Measurements from ENCODE around the gene MORN1.

MORN1 gene

GRCh38 chr1:2406451-2407041 lies 15.2 kb upstream of the MORN1 start:
- Histone ChIP-seq H3K9ac (ENCODE audit: low read length) (no peak overlapping the region), H2BK15ac (ENCODE audit: low read depth, poor library complexity, severe bottlenecking) (no peak overlapping the region), H3K36me3 (ENCODE audit: control insufficient read depth in 1 of 2, insufficient read depth in 2 of 2, low read depth in 1 of 2, low read length in 2 of 2) (peaks cover 85 to 86% of the 10 kb centered on the region in 2 experiments), H3K14ac (ENCODE audit: low read length in 2 of 2) (no peak overlapping the region), H3K27ac (ENCODE audit: low read length, poor library complexity, severe bottlenecking) (no peak overlapping the region), H4K91ac (ENCODE audit: low read length) (no peak overlapping the region), H2AK5ac (ENCODE audit: low read length, severe bottlenecking) (peak overlapping the region; percentile 42), H3K4ac (ENCODE audit: low read depth in 1 of 2, low read length in 2 of 2) (no peak overlapping the region), H2AFZ (ENCODE audit: low read depth, low read length) (no peak overlapping the region), H3K23ac (ENCODE audit: low read length in 2 of 2) (no peak overlapping the region), H2BK120ac (ENCODE audit: low read depth, low read length) (no peak overlapping the region), H2BK12ac (ENCODE audit: low read length in 2 of 2) (peak overlapping the region in 1 of 2 experiments; percentile 22), H3K79me1 (replicated peaks; ENCODE audit: low read length, poor library complexity, severe bottlenecking) (peaks cover 34% of the 10 kb centered on the region), H4K8ac (ENCODE audit: low read length) (peak overlapping the region; percentile 69), H3K4me3 (ENCODE audit: insufficient read depth in 1 of 2, low read depth in 1 of 2, low read length in 2 of 2) (no peak overlapping the region), H3K27me3 (ENCODE audit: control insufficient read depth in 1 of 2, insufficient read depth in 1 of 2, low read length in 2 of 2) (no peaks in the 10 kb centered on the region), H3K9me3 (ENCODE audit: control insufficient read depth, low read length) (no peaks in the 10 kb centered on the region), H3K18ac (ENCODE audit: low read depth in 1 of 2, low read length in 2 of 2) (peak overlapping the region in 1 of 2 experiments; percentile 11), H2BK5ac (ENCODE audit: low read depth, low read length, poor library complexity, severe bottlenecking) (no peak overlapping the region), H3K4me1 (ENCODE audit: control insufficient read depth, insufficient read depth, low read depth, low read length) (peaks cover 30% of the 10 kb centered on the region), H3K4me2 (ENCODE audit: low read length, poor library complexity, severe bottlenecking) (no peak overlapping the region)
- DNase-seq, result no peak
- WGBS, result 93% methylated on average over 26 of the region's 26 CpGs

GRCh38 chr1:2405588-2406295 lies 14.4 kb upstream of the MORN1 start:
- no peak overlapping the region for H3K9ac ChIP-seq (ENCODE audit: low read length)
- H3K27ac ChIP-seq (ENCODE audit: low read length, poor library complexity, severe bottlenecking), result peak overlapping the region; percentile 48
- no peak overlapping the region for H3K4me3 ChIP-seq (ENCODE audit: insufficient read depth in 1 of 2, low read depth in 1 of 2, low read length in 2 of 2)
- peaks cover 26% of the 10 kb centered on the region for H3K4me1 ChIP-seq (ENCODE audit: control insufficient read depth, insufficient read depth, low read depth, low read length)
- H2BK12ac ChIP-seq (ENCODE audit: low read length in 2 of 2), result no peak overlapping the region
- H3K27me3 ChIP-seq (ENCODE audit: control insufficient read depth in 1 of 2, insufficient read depth in 1 of 2, low read length in 2 of 2), result no peaks in the 10 kb centered on the region
- peak overlapping the region; percentile 42 for H2AK5ac ChIP-seq (ENCODE audit: low read length, severe bottlenecking)
- H2BK5ac ChIP-seq (ENCODE audit: low read depth, low read length, poor library complexity, severe bottlenecking), result no peak overlapping the region
- no peak overlapping the region for H2BK120ac ChIP-seq (ENCODE audit: low read depth, low read length)
- H4K8ac ChIP-seq (ENCODE audit: low read length), result peak overlapping the region; percentile 46
- H3K18ac ChIP-seq (ENCODE audit: low read depth in 1 of 2, low read length in 2 of 2), result no peak overlapping the region
- no peak overlapping the region for H3K23ac ChIP-seq (ENCODE audit: low read length in 2 of 2)
- peak; percentile 35 for DNase-seq
- H3K14ac ChIP-seq (ENCODE audit: low read length in 2 of 2), result no peak overlapping the region
- no peak overlapping the region for H2BK15ac ChIP-seq (ENCODE audit: low read depth, poor library complexity, severe bottlenecking)
- no peak overlapping the region for H2AFZ ChIP-seq (ENCODE audit: low read depth, low read length)
- no peak overlapping the region for H3K4ac ChIP-seq (ENCODE audit: low read depth in 1 of 2, low read length in 2 of 2)
- peaks cover 91 to 93% of the 10 kb centered on the region in 2 experiments for H3K36me3 ChIP-seq (ENCODE audit: control insufficient read depth in 1 of 2, insufficient read depth in 2 of 2, low read depth in 1 of 2, low read length in 2 of 2)
- H4K91ac ChIP-seq (ENCODE audit: low read length), result no peak overlapping the region
- no peaks in the 10 kb centered on the region for H3K9me3 ChIP-seq (ENCODE audit: control insufficient read depth, low read length)
- H3K79me1 ChIP-seq (replicated peaks; ENCODE audit: low read length, poor library complexity, severe bottlenecking), result peaks cover 35% of the 10 kb centered on the region
- WGBS, result 73% methylated on average over 23 of the region's 28 CpGs
- no peak overlapping the region for H3K4me2 ChIP-seq (ENCODE audit: low read length, poor library complexity, severe bottlenecking)

- no peak overlapping the region for H2BK15ac ChIP-seq (ENCODE audit: low read depth, poor library complexity, severe bottlenecking)
- no peak overlapping the region for H3K4me2 ChIP-seq (ENCODE audit: low read length, poor library complexity, severe bottlenecking)
- H3K79me1 ChIP-seq (replicated peaks; ENCODE audit: low read length, poor library complexity, severe bottlenecking), result peaks cover 29% of the 10 kb centered on the region
- H3K4me3 ChIP-seq (ENCODE audit: insufficient read depth in 1 of 2, low read depth in 1 of 2, low read length in 2 of 2), result no peak overlapping the region
- H2BK5ac ChIP-seq (ENCODE audit: low read depth, low read length, poor library complexity, severe bottlenecking), result no peak overlapping the region
- H3K4ac ChIP-seq (ENCODE audit: low read depth in 1 of 2, low read length in 2 of 2), result no peak overlapping the region
- peaks cover 95 to 96% of the 10 kb centered on the region in 2 experiments for H3K36me3 ChIP-seq (ENCODE audit: control insufficient read depth in 1 of 2, insufficient read depth in 2 of 2, low read depth in 1 of 2, low read length in 2 of 2)
- no peak overlapping the region for H3K23ac ChIP-seq (ENCODE audit: low read length in 2 of 2)
- no peak overlapping the region for H2AK5ac ChIP-seq (ENCODE audit: low read length, severe bottlenecking)
- 86% methylated on average over 23 of the region's 24 CpGs for WGBS
- no peak overlapping the region for H2AFZ ChIP-seq (ENCODE audit: low read depth, low read length)
- H3K18ac ChIP-seq (ENCODE audit: low read depth in 1 of 2, low read length in 2 of 2), result peak overlapping the region in 1 of 2 experiments; percentile 9
- H4K8ac ChIP-seq (ENCODE audit: low read length), result no peak overlapping the region
- H4K91ac ChIP-seq (ENCODE audit: low read length), result no peak overlapping the region
- no peak overlapping the region for H3K9ac ChIP-seq (ENCODE audit: low read length)
- no peaks in the 10 kb centered on the region for H3K9me3 ChIP-seq (ENCODE audit: control insufficient read depth, low read length)
- no peak overlapping the region for H2BK12ac ChIP-seq (ENCODE audit: low read length in 2 of 2)
- H3K27ac ChIP-seq (ENCODE audit: low read length, poor library complexity, severe bottlenecking), result peak overlapping the region; percentile 48
- peaks cover 22% of the 10 kb centered on the region for H3K4me1 ChIP-seq (ENCODE audit: control insufficient read depth, insufficient read depth, low read depth, low read length)
- peak; percentile 28 for DNase-seq
- no peaks in the 10 kb centered on the region for H3K27me3 ChIP-seq (ENCODE audit: control insufficient read depth in 1 of 2, insufficient read depth in 1 of 2, low read length in 2 of 2)
- H2BK120ac ChIP-seq (ENCODE audit: low read depth, low read length), result no peak overlapping the region
- H3K14ac ChIP-seq (ENCODE audit: low read length in 2 of 2), result no peak overlapping the region
Measured at GRCh38 chr1:2404890-2405511, 13.6 kb upstream of the MORN1 start.
